ENCODE measurements around the gene EHF. TPM values are rescaled to one million over a fixed set of nuclear protein-coding genes. Genes with fewer than 3 reads are reported as not detected.
A peak's percentile ranks its signal among the peaks of the same experiment; 100 is the strongest.

EHF gene
- total and polyA plus RNA-seq, 9 of the 15 experiments (the other 6 are each of a cell fraction or from before 2014, with no cell fraction given) = 0.04 to 0.54 (median 0.37) TPM

GRCh38 chr11:34585735-34586487 lies 35.0 kb upstream of the EHF start (continued):
- TF ChIP-seq MNT (conservative IDR thresholded peaks at IDR 0.05) (peak; percentile 53 to 64; a peak in 3 of 4 replicates), ID3 (CRISPR knock-in tag; IDR thresholded peaks at IDR 0.05) (no peak), ID3 (tag; IDR thresholded peaks at IDR 0.05) (no peak), DACH1 (IDR thresholded peaks at IDR 0.05; ENCODE audit: partially characterized antibody) (no peak), ZKSCAN8 (CRISPR knock-in tag; IDR thresholded peaks at IDR 0.05) (no peak), SMC3 (conservative IDR thresholded peaks at IDR 0.05; ENCODE audit: insufficient read depth, low read depth, low read length) (peak; percentile 80), PYGO2 (tag; IDR thresholded peaks at IDR 0.05) (no peak), UBTF (IDR thresholded peaks at IDR 0.05; ENCODE audit: borderline replicate concordance in 1 of 2, low read depth in 2 of 2, low read length in 2 of 2) (no peak), TBL1XR1 (IDR thresholded peaks at IDR 0.05; ENCODE audit: low read length in 2 of 2) (no peak), RBFOX2 (IDR thresholded peaks at IDR 0.05; ENCODE audit: low read depth, low read length) (no peak), PBX2 (CRISPR knock-in tag; IDR thresholded peaks at IDR 0.05; ENCODE audit: low read depth) (no peak), PBX2 (tag; conservative IDR thresholded peaks at IDR 0.05; ENCODE audit: low read depth) (peak; percentile 35; the same call in 1 of the 2 replicates), NFIC (IDR thresholded peaks at IDR 0.05) (peak; percentile 86), CHD2 (IDR thresholded peaks at IDR 0.05; ENCODE audit: low read depth, low read length) (no peak), HNRNPUL1 (IDR thresholded peaks at IDR 0.05; ENCODE audit: low read length) (no peak), NR4A1 (CRISPR knock-in tag; IDR thresholded peaks at IDR 0.05) (no peak), NR4A1 (tag; IDR thresholded peaks at IDR 0.05) (no peak), CBFA2T2 (conservative IDR thresholded peaks at IDR 0.05) (no peak), RBM15 (IDR thresholded peaks at IDR 0.05; ENCODE audit: insufficient read depth, low read length) (no peak), CEBPB (tag; IDR thresholded peaks at IDR 0.05) (no peak), ZNF561 (CRISPR knock-in tag; conservative IDR thresholded peaks at IDR 0.05) (no peak), SAFB (IDR thresholded peaks at IDR 0.05; ENCODE audit: borderline replicate concordance, low read depth, low read length) (no peak)

Data from K562 (cell line).